ENCODE measurements around the gene SLC3A2.

GRCh38 chr11:62875698-62876478, 4.8 kb upstream of the SLC3A2 start:
- no peak for TF ChIP-seq POLR2A (IDR thresholded peaks at IDR 0.05)
- no peak for TF ChIP-seq CTCF (IDR thresholded peaks at IDR 0.05)
